GM19455 (cell line): ENCODE data around the gene TYROBP.
"Not testable (repeated sequence)": the region's sequence is repeated elsewhere in the genome, so short reads cannot be mapped to it uniquely, and the experiment has no call there.

Experiments
- ATAC-seq: cut with Tn5 transposase; IDR thresholded peaks from one replicate; pipeline ENCODE4 v1.9.1; 2021; ENCODE audit not compliant: unreplicated experiment

TYROBP gene

GRCh38 chr19:35874392-35874930 is 33.6 kb downstream of the TYROBP start:
- no peak for ATAC-seq

GRCh38 chr19:35872180-35872579 is 35.9 kb downstream of the TYROBP start:
- no peak for ATAC-seq

GRCh38 chr19:35871611-35872010 is 36.5 kb downstream of the TYROBP start:
- ATAC-seq: no peak

DNA sequence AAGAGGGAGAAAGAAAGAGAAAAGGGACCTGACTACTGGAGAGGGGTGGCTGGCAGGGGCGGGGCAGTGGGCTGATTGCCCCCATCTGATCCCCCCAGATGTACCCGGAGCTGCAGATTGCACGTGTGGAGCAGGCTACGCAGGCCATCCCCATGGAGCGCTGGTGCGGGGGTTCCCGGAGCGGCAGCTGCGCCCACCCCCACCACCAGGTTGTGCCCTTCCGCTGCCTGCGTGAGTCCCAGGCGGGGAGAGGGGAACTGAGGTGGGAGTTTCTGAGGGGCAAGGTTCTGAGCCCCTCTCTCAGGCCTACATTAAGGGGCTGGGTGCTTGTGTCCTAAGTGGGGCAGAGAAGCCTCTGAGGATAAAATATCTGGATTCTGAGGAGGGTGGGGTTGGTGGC is 37.3 kb downstream of the TYROBP start:
- ATAC-seq: no peak

DNA sequence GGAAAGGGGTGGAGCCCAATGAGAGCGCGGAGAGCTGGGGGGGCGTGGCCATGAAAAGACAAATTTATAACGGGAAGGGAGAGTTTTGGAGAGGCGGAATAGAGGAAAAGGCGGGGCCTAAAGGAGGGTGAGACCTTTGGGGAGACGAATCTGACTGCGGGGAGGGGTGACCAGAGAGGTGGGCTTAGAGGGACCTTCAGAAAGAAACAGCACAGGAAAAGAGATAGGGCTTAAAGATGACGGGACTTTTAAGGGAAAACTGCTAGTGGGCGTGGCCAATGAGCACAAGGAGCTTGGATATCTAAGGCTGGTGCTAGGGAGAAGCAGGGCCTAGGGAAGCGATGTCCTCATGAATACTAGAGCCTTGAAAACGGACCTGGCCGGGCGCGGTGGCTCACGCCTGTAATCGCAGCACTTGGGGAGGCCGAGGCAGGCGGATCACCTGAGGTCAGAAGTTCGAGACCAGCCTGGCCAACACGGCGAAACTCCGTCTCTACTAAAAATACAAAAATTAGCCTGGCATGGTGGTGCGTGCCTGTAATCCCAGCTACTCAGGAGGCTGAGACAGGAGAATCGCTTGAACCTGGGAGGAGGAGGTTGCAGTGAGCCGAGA is 37.9 kb downstream of the TYROBP start:
- not testable (repeated sequence) for ATAC-seq

- no peak for ATAC-seq
Observed at GRCh38 chr19:35869327-35870123, 38.6 kb downstream of the TYROBP start.

DNA sequence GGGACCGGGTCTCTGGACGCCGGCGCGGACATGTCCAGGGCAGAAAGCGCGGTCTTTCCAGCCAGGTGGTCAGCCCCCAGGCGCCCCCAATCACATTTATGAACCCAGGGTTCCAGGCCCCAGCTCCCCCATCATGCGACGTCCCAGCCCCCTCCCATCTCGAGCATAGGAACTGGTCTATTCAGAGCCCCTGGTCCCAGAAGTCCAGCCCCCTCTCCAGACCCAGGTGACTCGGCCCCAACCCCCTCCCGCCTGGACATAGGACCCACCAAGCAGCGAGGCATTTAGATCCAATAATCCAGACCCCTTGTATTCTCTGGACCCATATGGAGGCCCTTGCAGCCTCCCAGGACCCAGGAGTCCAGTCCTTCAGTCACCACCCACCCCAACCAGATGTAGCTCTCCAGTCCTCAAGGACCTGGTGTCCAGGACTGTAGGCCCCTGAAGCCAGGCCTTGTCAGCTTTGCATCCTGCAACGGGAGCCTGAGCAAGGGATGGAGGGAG is 39.2 kb downstream of the TYROBP start:
- ATAC-seq: no peak

DNA sequence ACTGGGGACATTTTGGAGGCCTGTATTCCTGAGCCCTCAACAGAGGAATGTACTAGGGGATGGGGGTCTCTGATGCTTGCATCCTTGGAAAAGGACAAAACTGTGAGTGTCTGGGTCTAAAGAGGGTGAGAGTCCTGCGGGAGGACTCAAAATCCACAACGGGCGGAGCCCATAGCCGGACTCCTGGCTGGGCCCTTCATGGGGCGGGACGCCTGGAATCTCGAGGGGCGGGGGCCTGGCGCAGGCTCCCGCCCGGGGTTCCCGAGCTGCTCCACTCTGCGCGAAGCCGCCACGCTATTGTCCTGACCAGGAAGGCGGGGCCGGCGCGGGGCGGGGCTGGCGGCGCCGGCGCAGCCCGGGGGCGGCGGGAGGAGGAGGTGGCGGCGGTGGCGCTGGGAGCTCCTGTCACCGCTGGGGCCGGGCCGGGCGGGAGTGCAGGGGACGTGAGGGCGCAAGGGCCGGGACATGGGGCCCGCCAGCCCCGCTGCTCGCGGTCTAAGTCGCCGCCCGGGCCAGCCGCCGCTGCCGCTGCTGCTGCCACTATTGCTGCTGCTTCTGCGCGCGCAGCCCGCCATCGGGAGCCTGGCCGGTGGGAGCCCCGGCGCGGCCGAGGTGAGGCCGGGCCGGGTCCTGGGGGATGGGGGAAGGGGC is 39.8 kb downstream of the TYROBP start, which contains the start of gene APLP1:
TSS of gene APLP1 (plus strand) at position 403 of the 651 bp plus-strand sequence. CDS start at position 466, 63 bp downstream.
- ATAC-seq: no peak

GRCh38 chr19:35863018-35863417 is 45.1 kb downstream of the TYROBP start:
- no peak for ATAC-seq

- no peak for ATAC-seq
Observed at GRCh38 chr19:35862528-35862927, 45.6 kb downstream of the TYROBP start.

GRCh38 chr19:35861640-35862160 is 46.4 kb downstream of the TYROBP start:
- ATAC-seq: no peak

DNA sequence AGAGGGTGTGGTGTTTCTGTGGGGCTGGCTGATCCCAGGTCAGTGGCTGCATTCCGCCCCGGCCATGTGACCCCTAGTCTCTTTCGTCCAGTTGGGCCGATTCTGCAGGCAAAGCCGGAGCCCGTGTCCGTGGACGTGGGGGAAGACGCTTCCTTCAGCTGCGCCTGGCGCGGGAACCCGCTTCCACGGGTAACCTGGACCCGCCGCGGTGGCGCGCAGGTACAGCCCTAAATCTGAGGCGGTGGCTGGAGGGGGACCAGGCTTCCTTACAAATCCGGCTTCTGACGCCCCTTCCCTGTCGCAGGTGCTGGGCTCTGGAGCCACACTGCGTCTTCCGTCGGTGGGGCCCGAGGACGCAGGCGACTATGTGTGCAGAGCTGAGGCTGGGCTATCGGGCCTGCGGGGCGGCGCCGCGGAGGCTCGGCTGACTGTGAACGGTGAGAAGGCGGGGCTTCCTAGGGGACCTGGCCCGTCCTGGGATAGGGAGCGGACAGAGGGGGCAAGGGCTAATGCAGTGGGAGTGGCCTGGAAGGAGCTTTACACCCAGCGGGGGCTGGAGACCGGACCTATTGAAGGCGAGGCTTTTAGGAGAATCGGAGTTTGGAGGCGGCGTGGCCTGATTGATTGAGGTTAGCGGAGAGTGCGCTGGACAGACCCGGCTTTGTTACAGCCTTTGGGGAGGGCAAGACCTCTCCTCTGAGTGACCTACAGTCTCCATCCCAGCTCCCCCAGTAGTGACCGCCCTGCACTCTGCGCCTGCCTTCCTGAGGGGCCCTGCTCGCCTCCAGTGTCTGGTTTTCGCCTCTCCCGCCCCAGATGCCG is 47.1 kb downstream of the TYROBP start:
- no peak for ATAC-seq

DNA sequence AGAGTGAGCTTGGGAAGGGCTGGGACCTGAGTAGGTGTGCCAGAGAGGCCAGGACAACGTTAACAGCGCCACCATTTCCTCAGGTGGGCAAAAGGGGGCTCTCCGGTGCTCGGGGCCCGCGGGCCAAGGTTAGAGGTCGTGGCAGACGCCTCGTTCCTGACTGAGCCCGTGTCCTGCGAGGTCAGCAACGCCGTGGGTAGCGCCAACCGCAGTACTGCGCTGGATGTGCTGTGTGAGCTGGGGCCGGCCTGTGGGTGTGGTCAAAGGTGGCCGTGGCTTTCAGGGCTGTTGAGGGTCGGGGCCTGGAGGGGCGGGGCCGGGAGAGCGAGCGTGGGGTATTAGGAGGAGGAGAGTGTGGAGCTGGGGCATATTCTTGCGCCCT is 47.7 kb downstream of the TYROBP start:
- ATAC-seq: no peak

DNA sequence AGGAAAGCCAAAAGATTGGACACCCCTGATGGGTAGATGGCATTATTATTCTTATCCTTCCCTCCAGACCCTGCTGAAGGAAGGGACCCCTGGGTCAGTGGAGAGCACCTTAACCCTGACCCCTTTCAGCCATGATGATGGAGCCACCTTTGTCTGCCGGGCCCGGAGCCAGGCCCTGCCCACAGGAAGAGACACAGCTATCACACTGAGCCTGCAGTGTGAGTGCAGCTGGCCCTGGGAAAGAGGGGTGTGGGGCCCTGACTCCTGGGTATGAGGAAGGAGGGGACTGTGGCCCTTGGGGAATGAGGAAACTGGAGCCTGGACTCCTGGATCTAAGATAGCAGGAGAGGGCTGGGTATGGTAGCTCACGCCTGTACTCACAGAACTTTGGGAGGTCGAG is 48.7 kb downstream of the TYROBP start:
- ATAC-seq: no peak

- no peak for ATAC-seq
Observed at GRCh38 chr19:35858311-35858710, 49.8 kb downstream of the TYROBP start.

GRCh38 chr19:35856546-35857149 is 51.4 kb downstream of the TYROBP start, which contains the start of gene KIRREL2:
TSS of gene KIRREL2 (plus strand) at chr19:35856911. CDS start at chr19:35857120, 209 bp downstream.
- no peak for ATAC-seq
